A549 (cell line): ENCODE data around the gene GBP1. TPM values are rescaled to one million over a fixed set of nuclear protein-coding genes. Genes with fewer than 3 reads are reported as not detected.

ENCODE experiments used
- ATAC-seq, 2 experiments: fragments of 200-7000 bp in 1 of 2; fragments of >200 bp in 1 of 2; cut with Nextera tagmentation in 1 of 2; cut with Tn5 transposase in 1 of 2; 3 replicates each; pipeline versions ENCODE4 v1.8.0 to v1.9.1; 2018 to 2020; ENCODE audit warnings: mild to moderate bottlenecking in 1 of 2, moderate library complexity in 1 of 2
- CTCF ChIA-PET: fragments of 300-600 bp; sonication (Branson Sonifier 250); formaldehyde crosslinking; extraction: SDS; loops from one replicate; lab custom pipeline; 2021; ENCODE audit warnings: antibody characterized with exemption, inconsistent platforms; lab: Yijun Ruan, JAX
- POLR2A ChIA-PET: fragments of 350-600 bp; formaldehyde crosslinking; extraction: SDS; loops from one replicate; lab custom pipeline; 2021; ENCODE audit warnings: antibody characterized with exemption, inconsistent platforms; lab: Yijun Ruan, JAX
- DNase-seq, 2 experiments: peaks; one replicate each; pipeline versions ENCODE4 v3.0.0 to v3.0.0-alpha.2; 2011 to 2016; ENCODE audit warnings: low read depth in 1 of 2, low spot score in 1 of 2
- FAIRE-seq: peaks from 2 replicates; lab custom pipeline; 2011; peaks lifted over from hg19 to GRCh38; lab: Jason Lieb, UNC
- H3K27ac ChIP-seq, 2 experiments: fragments of >200 bp; sonication (Bioruptor Twin); formaldehyde crosslinking; 3 replicates each; pipeline ENCODE4 v1.5.1; 2016 to 2017
- H3K4me1 ChIP-seq: fragments of >200 bp; sonication (Bioruptor Twin); formaldehyde crosslinking; 3 replicates; pipeline ENCODE4 v1.6.1; 2016
- H3K4me2 ChIP-seq: fragments of >200 bp; sonication (Bioruptor Twin); formaldehyde crosslinking; 3 replicates; pipeline ENCODE4 v1.6.1; 2016
- H3K4me3 ChIP-seq: fragments of >200 bp; sonication (Bioruptor Twin); formaldehyde crosslinking; 3 replicates; pipeline ENCODE4 v1.5.1; 2016
- H3K9me3 ChIP-seq: fragments of >200 bp; sonication (Bioruptor Twin); formaldehyde crosslinking; 3 replicates; pipeline ENCODE4 v1.6.1; 2016
- BHLHE40 ChIP-seq: IDR thresholded peaks from 2 replicates; pipeline ENCODE4 v1.6.1; 2012; ENCODE audit warnings: low read depth, low read length, inconsistent platforms
- CEBPB ChIP-seq, 2 experiments: fragments of >200 bp in 1 of 2; sonication (Bioruptor Twin) in 1 of 2; formaldehyde crosslinking in 1 of 2; IDR thresholded peaks; 2 replicates each; pipeline ENCODE4 v1.6.1; 2012 to 2016
- CHD4 ChIP-seq: fragments of 200-600 bp; sonication (generic); IDR thresholded peaks from 2 replicates; pipeline ENCODE4 v1.6.1; 2016; ENCODE audit warnings: antibody characterized with exemption, mild to moderate bottlenecking, borderline replicate concordance
- EP300 ChIP-seq, 2 experiments: fragments of >200 bp; sonication (Bioruptor Twin); formaldehyde crosslinking; IDR thresholded peaks; 2 replicates in 1 of 2; 3 replicates in 1 of 2; pipeline ENCODE4 v1.6.1; 2016 to 2017
- GATA3 ChIP-seq: IDR thresholded peaks from 2 replicates; pipeline ENCODE4 v1.6.1; 2012; ENCODE audit warnings: borderline replicate concordance
- HDAC2 ChIP-seq: fragments of 200-600 bp; sonication (generic); IDR thresholded peaks from 2 replicates; pipeline ENCODE4 v1.6.1; 2016
- HEYL ChIP-seq: fragments of 250-450 bp; sonication (Bioruptor Pico); IDR thresholded peaks from 2 replicates; pipeline ENCODE4 v1.8.0; 2021; ENCODE audit warnings: mild to moderate bottlenecking, moderate library complexity
- HOXB5 ChIP-seq: fragments of 250-450 bp; sonication (Bioruptor Pico); IDR thresholded peaks from 2 replicates; pipeline ENCODE4 v1.5.0; 2020; ENCODE audit warnings: mild to moderate bottlenecking, moderate library complexity
- KDM1A ChIP-seq: fragments of 200-600 bp; sonication (generic); IDR thresholded peaks from 2 replicates; pipeline ENCODE4 v1.6.1; 2016; ENCODE audit warnings: low read depth, mild to moderate bottlenecking
- KDM5A ChIP-seq: fragments of 200-600 bp; sonication (generic); IDR thresholded peaks from 2 replicates; pipeline ENCODE4 v1.6.1; 2016; ENCODE audit warnings: antibody characterized with exemption, mild to moderate bottlenecking
- MAZ ChIP-seq: fragments of 150-350 bp; IDR thresholded peaks from 2 replicates; pipeline ENCODE4 v1.6.1; 2014; ENCODE audit warnings: antibody characterized with exemption, low read depth, low read length, borderline replicate concordance
- NFE2L2 ChIP-seq: fragments of 150-350 bp; conservative IDR thresholded peaks from 2 replicates; pipeline ENCODE4 v1.6.1; 2014; ENCODE audit warnings: low read length
- NPAS2 ChIP-seq: fragments of 250-450 bp; sonication (Bioruptor Pico); IDR thresholded peaks from 2 replicates; pipeline ENCODE4 v1.8.0; 2022; ENCODE audit warnings: mild to moderate bottlenecking, moderate library complexity, borderline replicate concordance
- PHF8 ChIP-seq: fragments of 200-600 bp; sonication (generic); IDR thresholded peaks from 2 replicates; pipeline ENCODE4 v1.6.1; 2016; ENCODE audit warnings: low read depth, mild to moderate bottlenecking, antibody characterized with exemption, moderate library complexity, borderline replicate concordance
- RAD21 ChIP-seq, 2 experiments: fragments of >200 bp in 1 of 2; sonication (Bioruptor Twin) in 1 of 2; formaldehyde crosslinking in 1 of 2; IDR thresholded peaks in 1 of 2; conservative IDR thresholded peaks in 1 of 2; 2 replicates in 1 of 2; 3 replicates in 1 of 2; pipeline ENCODE4 v1.6.1; 2012 to 2018; ENCODE audit warnings: inconsistent platforms in 1 of 2
- REST ChIP-seq: fragments of 200-600 bp; sonication (generic); IDR thresholded peaks from 2 replicates; pipeline ENCODE4 v1.6.1; 2016; ENCODE audit warnings: antibody characterized with exemption, mild to moderate bottlenecking, moderate library complexity
- RNF2 ChIP-seq: fragments of 200-600 bp; sonication (generic); IDR thresholded peaks from 2 replicates; pipeline ENCODE4 v1.6.1; 2016; ENCODE audit warnings: low read depth, mild to moderate bottlenecking, antibody characterized with exemption, moderate library complexity, borderline replicate concordance
- SMC3 ChIP-seq: fragments of >200 bp; sonication (Bioruptor Twin); formaldehyde crosslinking; IDR thresholded peaks from 3 replicates; pipeline ENCODE4 v1.6.1; 2018; ENCODE audit warnings: inconsistent platforms
- TFCP2L1 ChIP-seq: fragments of 250-450 bp; sonication (Bioruptor Pico); IDR thresholded peaks from 2 replicates; pipeline ENCODE4 v1.5.0; 2021; ENCODE audit warnings: mild to moderate bottlenecking
- ZNF302 ChIP-seq: fragments of 250-450 bp; sonication (Bioruptor Pico); IDR thresholded peaks from 2 replicates; pipeline ENCODE4 v1.9.0; 2021; ENCODE audit warnings: inconsistent platforms, mild to moderate bottlenecking, moderate library complexity
- ZSCAN20 ChIP-seq: fragments of 250-450 bp; sonication (Bioruptor Pico); IDR thresholded peaks from 2 replicates; pipeline ENCODE4 v1.8.0; 2022; ENCODE audit warnings: mild to moderate bottlenecking, moderate library complexity
- WGBS: methylation state at CpG from one replicate; pipeline ENCODE4 v1.1.6; 2017; ENCODE audit errors: missing lambda C conversion rate; 5-methylcytosine and 5-hydroxymethylcytosine counted together
- polyA plus RNA-seq, 4 experiments: library from polyadenylated mRNA; depleted of rRNA in 3 of 4; stranded (reverse); fragments of >200 nt; fragmentation: RNase III in 1 of 4; extraction: RNeasy Plus Mini Kit Qiagen cat#74134 plus additional on column Dnase treatment in 1 of 4; gene quantifications; 2 replicates in 3 of 4; 3 replicates in 1 of 4; pipeline ENCODE4 v1.2.3, GENCODE V29; 2011 to 2017
- TF ChIP-seq, protein P1 (sequence below): fragments of 150-350 bp; IDR thresholded peaks from 2 replicates; pipeline ENCODE4 v1.6.1; 2014; ENCODE audit warnings: low read depth, mild to moderate bottlenecking, low read length
- TF ChIP-seq, protein P2 (sequence below): fragments of 250-450 bp; sonication (Bioruptor Pico); IDR thresholded peaks from 2 replicates; pipeline ENCODE4 v1.5.0; 2021; ENCODE audit warnings: mild to moderate bottlenecking, moderate library complexity, borderline replicate concordance

GBP1 gene
- polyA plus RNA-seq, 2 of the 4 experiments (the other 2 are of a cell fraction) = 0.10 to 0.39 TPM

- no peak overlapping the region for H3K27ac ChIP-seq
- H3K4me1 ChIP-seq = no peaks in the 10 kb centered on the region
- no peak for DNase-seq
- no peak for ATAC-seq
- TF ChIP-seq RNF2 (no peak), MAZ (no peak), HEYL (CRISPR knock-in tag) (no peak), PHF8 (no peak), GATA3 (no peak), NFE2L2 (no peak), KDM1A (no peak)
- POLR2A ChIA-PET = no interaction called here
- H3K4me3 ChIP-seq = no peak overlapping the region
- FAIRE-seq = no peak
- CTCF ChIA-PET = no interaction called here
- H3K4me2 ChIP-seq = no peak overlapping the region
- no peaks in the 10 kb centered on the region for H3K9me3 ChIP-seq
These were observed 37.0 kb upstream of the GBP1 start for GRCh38 chr1:89102021-89102420.

DNA sequence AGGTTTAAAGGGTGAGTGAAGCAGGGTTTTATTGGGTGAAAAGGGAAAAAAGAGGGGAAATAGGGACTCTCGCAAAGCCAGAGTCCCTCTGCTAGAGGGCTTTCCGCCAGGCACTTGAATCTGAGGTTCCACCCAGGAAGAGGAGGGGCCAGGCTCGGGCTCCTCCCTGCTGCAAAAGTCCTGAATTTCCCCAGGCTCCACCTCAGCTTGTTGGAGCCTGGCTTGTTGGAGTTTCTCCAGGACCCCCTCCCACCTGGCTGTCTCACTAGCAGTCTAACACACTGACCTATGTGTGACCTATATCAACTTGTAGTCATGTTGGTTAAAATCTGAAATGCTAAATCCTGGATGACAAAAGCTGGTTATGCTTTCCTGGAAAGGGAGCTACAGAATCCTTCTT lies 35.4 kb upstream of the GBP1 start:
- WGBS = 44% methylated on average over 3 of the region's 3 CpGs
- ATAC-seq (no peak), DNase-seq (no peak), FAIRE-seq (no peak)
- Histone ChIP-seq H3K4me1 (no peaks in the 10 kb centered on the region), H3K4me3 (no peak overlapping the region), H3K9me3 (no peaks in the 10 kb centered on the region), H3K4me2 (no peak overlapping the region), H3K27ac (no peak overlapping the region)
- POLR2A ChIA-PET = no interaction called here
- CTCF ChIA-PET = interaction anchor here (1.0 kb wide), 1 partner anchor 20 kb away, joined by 3 read pairs; no protein-coding TSS in a partner anchor
- TF ChIP-seq KDM5A = no peak
- TF ChIP-seq ZNF302 (CRISPR knock-in tag) = no peak
- no peak for TF ChIP-seq RAD21 (conservative IDR thresholded peaks at IDR 0.05 in 1 of 2, IDR thresholded peaks at IDR 0.05 in 1 of 2)
- no peak for TF ChIP-seq HOXB5 (CRISPR knock-in tag)
- no peak for TF ChIP-seq EP300 (IDR thresholded peaks at IDR 0.05)
- no peak for TF ChIP-seq TFCP2L1 (CRISPR knock-in tag)
- TF ChIP-seq, protein P1, sequence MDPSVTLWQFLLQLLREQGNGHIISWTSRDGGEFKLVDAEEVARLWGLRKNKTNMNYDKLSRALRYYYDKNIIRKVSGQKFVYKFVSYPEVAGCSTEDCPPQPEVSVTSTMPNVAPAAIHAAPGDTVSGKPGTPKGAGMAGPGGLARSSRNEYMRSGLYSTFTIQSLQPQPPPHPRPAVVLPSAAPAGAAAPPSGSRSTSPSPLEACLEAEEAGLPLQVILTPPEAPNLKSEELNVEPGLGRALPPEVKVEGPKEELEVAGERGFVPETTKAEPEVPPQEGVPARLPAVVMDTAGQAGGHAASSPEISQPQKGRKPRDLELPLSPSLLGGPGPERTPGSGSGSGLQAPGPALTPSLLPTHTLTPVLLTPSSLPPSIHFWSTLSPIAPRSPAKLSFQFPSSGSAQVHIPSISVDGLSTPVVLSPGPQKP = no peak
- TF ChIP-seq ZSCAN20 (CRISPR knock-in tag) = no peak
- no peak for TF ChIP-seq RNF2
- TF ChIP-seq HDAC2 = no peak
- no peak for TF ChIP-seq CHD4
- TF ChIP-seq, protein P2, sequence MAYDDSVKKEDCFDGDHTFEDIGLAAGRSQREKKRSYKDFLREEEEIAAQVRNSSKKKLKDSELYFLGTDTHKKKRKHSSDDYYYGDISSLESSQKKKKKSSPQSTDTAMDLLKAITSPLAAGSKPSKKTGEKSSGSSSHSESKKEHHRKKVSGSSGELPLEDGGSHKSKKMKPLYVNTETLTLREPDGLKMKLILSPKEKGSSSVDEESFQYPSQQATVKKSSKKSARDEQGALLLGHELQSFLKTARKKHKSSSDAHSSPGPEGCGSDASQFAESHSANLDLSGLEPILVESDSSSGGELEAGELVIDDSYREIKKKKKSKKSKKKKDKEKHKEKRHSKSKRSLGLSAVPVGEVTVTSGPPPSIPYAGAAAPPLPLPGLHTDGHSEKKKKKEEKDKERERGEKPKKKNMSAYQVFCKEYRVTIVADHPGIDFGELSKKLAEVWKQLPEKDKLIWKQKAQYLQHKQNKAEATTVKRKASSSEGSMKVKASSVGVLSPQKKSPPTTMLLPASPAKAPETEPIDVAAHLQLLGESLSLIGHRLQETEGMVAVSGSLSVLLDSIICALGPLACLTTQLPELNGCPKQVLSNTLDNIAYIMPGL = no peak
- no peak for TF ChIP-seq NFE2L2
- no peak for TF ChIP-seq BHLHE40
- TF ChIP-seq SMC3 = no peak

DNA sequence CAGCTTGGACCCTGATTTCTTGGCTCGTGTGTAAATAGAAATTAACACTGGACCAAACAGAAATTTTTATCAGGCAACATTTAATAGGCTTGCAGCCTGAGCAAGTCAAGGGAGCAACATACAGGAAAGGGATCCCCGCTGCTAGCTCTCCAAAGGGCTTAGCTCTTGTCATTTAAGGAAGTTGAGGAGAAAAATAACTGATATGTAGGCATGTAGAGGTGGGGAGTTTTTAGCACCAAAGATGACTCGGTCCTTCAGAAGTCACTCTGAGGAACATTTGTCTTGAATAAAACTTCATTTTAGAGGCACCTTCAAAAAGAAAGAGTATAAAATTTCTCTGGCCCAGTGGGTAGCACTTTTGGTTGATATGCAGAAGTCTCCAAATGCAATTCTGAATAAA lies 33.8 kb upstream of the GBP1 start:
- 6% methylated on average over 3 of the region's 3 CpGs for WGBS
- ChIA-PET POLR2A (no interaction called here), CTCF (no interaction called here)
- DNase-seq (no peak), FAIRE-seq (no peak), ATAC-seq (no peak)
- H3K4me2 ChIP-seq = no peak overlapping the region
- H3K9me3 ChIP-seq = no peaks in the 10 kb centered on the region
- no peak overlapping the region for H3K4me3 ChIP-seq
- H3K4me1 ChIP-seq = no peaks in the 10 kb centered on the region
- TF ChIP-seq CEBPB (IDR thresholded peaks at IDR 0.05) = no peak
- no peak for TF ChIP-seq REST
- no peak for TF ChIP-seq NPAS2 (CRISPR knock-in tag)
- no peak overlapping the region for H3K27ac ChIP-seq
